Measurements from ENCODE around the gene CLEC2L.
"Not testable (repeated sequence)": the region's sequence is repeated elsewhere in the genome, so short reads cannot be mapped to it uniquely, and the experiment has no call there.

Gene CLEC2L

DNA sequence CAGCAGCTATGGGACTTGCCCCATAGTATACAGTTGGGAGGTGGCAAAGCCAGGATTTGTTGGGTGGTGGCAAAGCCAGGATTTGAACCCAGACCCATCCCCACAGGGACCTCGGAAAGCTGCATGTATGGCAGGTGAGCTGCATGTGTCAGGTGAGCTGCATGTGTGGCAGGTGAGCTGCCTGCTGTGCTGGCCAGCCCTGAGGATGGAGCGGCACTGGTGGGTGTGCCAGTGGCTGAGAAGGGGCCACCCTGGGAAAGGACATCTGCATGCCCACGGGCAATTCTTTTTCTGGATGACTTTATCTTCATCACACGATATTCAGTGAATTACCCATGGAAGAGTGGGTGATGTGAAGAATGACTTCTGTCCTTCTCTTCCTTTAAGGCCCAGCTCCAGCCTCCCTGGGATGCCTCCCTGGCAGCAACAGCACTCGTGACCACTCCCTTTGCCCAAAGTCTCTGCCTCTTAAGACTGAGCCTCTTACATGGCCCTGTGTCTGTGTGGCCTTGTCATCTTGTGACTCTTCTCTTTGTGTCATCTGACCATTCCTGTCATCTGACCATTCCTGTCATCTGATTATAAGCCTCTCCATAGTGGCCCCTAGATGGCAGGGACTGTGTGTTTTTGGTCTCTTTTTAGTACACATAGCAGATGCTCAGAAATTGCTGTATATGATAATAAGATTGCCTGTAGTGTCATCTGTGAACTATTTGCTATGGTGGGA, 25.0 kb downstream of the CLEC2L start:
- H3K4me3 ChIP-seq (replicated peaks; ENCODE audit: low read depth, low read length), result no peak overlapping the region
- no peak for DNase-seq (ENCODE audit: extremely low read depth, low read depth)
- TF ChIP-seq, protein P1, sequence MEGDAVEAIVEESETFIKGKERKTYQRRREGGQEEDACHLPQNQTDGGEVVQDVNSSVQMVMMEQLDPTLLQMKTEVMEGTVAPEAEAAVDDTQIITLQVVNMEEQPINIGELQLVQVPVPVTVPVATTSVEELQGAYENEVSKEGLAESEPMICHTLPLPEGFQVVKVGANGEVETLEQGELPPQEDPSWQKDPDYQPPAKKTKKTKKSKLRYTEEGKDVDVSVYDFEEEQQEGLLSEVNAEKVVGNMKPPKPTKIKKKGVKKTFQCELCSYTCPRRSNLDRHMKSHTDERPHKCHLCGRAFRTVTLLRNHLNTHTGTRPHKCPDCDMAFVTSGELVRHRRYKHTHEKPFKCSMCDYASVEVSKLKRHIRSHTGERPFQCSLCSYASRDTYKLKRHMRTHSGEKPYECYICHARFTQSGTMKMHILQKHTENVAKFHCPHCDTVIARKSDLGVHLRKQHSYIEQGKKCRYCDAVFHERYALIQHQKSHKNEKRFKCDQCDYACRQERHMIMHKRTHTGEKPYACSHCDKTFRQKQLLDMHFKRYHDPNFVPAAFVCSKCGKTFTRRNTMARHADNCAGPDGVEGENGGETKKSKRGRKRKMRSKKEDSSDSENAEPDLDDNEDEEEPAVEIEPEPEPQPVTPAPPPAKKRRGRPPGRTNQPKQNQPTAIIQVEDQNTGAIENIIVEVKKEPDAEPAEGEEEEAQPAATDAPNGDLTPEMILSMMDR (IDR thresholded peaks at IDR 0.05; ENCODE audit: low read depth, low read length, missing control alignments), result no peak

DNA sequence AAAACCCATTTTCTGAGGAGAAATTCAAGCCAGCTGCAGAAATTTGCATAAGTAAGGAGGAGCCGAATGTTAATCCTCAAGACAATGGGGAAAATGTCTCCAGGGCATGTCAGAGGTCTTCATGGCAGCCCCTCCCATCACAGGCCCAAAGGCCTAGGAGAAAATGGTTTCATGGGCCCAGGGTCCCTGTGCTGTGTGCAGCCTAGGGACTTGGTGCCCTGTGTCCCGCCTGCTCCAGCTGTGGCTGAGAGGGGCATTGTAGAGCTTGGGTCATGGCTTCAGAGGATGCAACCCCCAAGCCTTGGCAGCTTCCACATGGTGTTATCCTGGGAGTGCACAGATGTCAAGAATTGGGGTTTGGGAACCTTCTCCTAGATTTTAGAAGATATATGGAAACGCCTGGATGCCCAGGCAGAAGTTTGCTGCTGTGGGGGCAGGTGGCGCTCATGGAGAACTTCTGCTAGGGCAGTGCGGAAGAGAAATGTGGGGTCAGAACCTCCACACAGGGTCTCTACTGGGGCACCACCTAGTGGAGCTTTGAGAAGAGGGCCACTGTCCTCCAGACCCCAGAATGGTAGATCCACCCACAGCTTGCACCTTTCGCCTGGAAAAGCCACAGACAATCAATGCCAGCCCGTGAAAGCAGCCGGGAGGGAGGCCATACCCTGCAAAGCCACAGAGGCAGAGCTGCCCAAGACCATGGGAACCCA, 30.7 kb downstream of the CLEC2L start:
- DNase-seq (ENCODE audit: extremely low read depth, low read depth); H3K4me3 ChIP-seq (replicated peaks; ENCODE audit: low read depth, low read length): not testable (repeated sequence)

DNA sequence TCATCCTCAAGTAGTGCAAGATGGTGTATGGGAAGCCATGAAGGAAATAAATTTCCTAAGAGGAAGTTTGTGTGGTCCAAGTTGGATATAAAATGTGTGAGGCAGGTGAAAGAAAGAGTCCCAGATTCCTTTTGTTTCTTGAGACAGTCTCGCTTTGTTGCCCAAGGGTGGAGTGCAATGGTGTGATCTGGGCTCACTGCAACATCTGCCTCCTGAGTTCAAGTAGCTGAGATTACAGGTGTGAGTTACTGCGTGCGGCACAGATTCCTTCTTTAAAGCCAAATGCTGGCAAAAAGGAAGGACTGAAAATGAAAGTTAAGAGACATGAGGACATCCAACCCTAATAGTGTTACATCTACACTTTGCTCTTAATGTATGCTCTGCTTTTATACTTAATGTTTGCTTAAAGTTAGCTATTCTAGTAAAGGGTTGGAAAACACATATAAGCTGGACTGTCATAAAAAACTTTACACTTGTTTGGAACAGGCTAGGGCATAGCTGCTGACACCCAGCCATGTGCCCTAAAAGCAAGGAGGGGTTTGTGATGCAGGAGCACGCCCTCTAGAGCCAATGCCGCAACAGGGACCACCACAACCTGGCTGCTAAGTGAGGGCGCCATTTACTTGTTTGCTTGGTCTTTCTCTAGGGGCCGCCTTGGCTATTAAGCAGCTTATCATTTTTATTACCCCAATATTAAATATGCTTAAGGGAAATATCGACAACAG, 34.5 kb downstream of the CLEC2L start:
- no peak overlapping the region for H3K4me3 ChIP-seq (replicated peaks; ENCODE audit: low read depth, low read length)
- TF ChIP-seq, protein P1 (IDR thresholded peaks at IDR 0.05; ENCODE audit: low read depth, low read length, missing control alignments), result no peak
- no peak for DNase-seq (ENCODE audit: extremely low read depth, low read depth)

DNA sequence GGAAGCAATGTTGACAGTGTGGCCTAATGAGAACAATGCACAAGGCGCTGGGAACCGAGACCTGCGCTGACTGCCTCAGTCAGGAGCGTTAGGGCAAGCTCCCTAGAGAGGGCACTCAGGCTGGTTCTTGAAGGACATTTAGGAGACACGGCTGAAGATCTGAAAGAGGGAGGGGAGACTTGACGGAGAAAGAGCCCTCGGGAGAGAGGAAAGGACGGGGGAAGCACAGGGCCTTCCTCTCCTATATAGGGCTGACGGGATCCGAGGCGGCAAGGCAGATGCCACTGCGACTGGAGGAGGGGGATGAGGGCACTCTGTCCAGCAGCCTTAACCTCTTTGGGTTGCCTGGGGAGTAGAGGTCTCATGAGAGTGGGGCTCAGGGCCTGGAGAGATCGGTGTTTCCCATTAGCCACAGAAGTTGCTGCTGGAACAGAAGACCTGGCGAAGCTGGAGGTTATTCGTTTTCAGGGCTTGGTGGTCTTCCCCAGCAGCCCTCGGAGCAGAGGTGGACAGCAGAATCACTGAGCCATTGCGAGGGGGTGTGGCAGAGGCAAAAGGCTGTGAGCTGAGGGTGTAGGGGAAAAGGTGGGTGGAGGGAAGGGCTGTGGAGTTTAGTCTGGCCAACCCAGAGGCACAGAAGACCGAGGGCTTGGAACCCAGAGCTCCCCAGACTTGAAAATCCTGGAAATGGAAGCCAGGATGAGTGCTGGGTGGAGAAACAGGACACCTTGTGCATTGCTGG, 36.0 kb downstream of the CLEC2L start:
- no peak for DNase-seq (ENCODE audit: extremely low read depth, low read depth)
- H3K4me3 ChIP-seq (replicated peaks; ENCODE audit: low read depth, low read length), result no peak overlapping the region
- TF ChIP-seq, protein P1 (IDR thresholded peaks at IDR 0.05; ENCODE audit: low read depth, low read length, missing control alignments), result no peak

DNA sequence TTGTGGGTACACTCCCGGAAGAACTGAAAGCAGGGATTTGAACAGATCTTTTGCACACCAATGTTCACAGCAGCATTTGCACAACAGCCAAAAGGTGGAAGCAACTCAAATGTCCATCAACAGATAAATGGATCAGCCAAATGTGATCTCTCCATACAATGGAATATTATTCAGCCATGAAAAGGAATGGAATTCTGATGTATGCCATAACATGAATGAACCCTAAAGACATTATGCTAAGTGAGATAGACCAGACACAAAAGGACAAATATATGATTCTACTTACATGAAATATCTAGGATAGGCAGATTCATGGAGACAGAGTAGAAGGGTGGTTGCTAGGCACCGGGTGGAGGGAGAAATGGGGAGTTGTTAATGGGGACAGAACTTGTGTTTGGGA, 36.7 kb downstream of the CLEC2L start:
- DNase-seq (ENCODE audit: extremely low read depth, low read depth), result no peak

DNA sequence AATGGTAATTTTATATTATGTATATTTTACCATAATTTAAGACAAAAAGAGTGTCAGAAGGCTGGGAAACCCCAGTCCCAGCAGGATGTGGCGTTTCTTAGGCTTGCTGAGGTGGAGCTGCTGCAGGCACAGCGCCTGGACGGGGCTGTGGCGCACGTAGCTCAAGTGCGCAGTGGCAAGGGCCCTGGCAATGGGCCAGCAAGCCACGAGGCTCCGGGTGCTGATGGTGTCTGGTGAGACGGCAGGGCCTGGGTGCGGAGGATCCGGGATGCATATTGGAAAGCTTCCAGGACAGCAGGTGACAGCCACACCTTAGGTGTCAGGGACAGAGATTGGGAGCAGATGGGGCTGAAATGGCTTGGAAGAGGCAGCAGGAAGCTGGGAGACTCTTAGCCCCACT, 37.2 kb downstream of the CLEC2L start:
- DNase-seq (ENCODE audit: extremely low read depth, low read depth), result no peak
- TF ChIP-seq, protein P1 (IDR thresholded peaks at IDR 0.05; ENCODE audit: low read depth, low read length, missing control alignments), result no peak

More for the DNA sequence above, 36.7 kb downstream of the CLEC2L start:
- TF ChIP-seq, protein P1 (IDR thresholded peaks at IDR 0.05; ENCODE audit: low read depth, low read length, missing control alignments), result no peak
- no peak overlapping the region for H3K4me3 ChIP-seq (replicated peaks; ENCODE audit: low read depth, low read length)

More for the DNA sequence above, 37.2 kb downstream of the CLEC2L start:
- no peak overlapping the region for H3K4me3 ChIP-seq (replicated peaks; ENCODE audit: low read depth, low read length)

Data from HFF-Myc (cell line).